Stomach (tissue), 4 donors: ENCODE results near the gene BRI3BP.

Experiments
- POLR2A ChIP-seq, 4 donors: fragments of 450-650 bp; IDR thresholded peaks; one replicate each; pipeline ENCODE4 v1.6.1; 2016; ENCODE audit warnings: antibody characterized with exemption in 4 of 4, control low read depth in 2 of 4, mild to moderate bottlenecking in 1 of 4, moderate library complexity in 1 of 4
- TF ChIP-seq, protein P1 (sequence below), 7 experiments: fragments of 450-650 bp in 4 of 7; fragments of 200-600 bp in 3 of 7; sonication (generic) in 3 of 7; IDR thresholded peaks; one replicate each; pipeline ENCODE4 v1.5.1; 2016 to 2019; ENCODE audit warnings: antibody characterized with exemption in 7 of 7, control low read depth in 2 of 7, mild to moderate bottlenecking in 1 of 7

DNA sequence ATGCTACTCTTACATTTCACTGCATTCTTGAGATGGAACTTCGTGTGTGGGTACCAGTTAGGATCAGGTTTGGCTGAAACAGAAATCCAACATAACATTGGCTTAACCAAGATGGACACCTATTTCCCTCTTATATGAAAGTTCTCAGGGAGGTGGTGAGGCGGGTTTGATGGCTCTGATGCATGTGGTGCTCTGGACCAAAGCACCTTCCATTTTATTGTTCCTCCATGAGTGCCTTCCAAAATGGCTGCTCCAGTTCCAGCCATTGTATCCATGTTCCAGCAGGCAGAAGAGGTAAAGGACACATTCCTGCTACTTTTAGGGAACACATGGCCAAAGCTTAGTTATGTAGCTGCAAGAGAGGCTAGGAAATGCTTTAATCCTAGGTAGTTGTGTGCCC lies 29.6 kb downstream of the BRI3BP start:
- TF ChIP-seq, protein P1, sequence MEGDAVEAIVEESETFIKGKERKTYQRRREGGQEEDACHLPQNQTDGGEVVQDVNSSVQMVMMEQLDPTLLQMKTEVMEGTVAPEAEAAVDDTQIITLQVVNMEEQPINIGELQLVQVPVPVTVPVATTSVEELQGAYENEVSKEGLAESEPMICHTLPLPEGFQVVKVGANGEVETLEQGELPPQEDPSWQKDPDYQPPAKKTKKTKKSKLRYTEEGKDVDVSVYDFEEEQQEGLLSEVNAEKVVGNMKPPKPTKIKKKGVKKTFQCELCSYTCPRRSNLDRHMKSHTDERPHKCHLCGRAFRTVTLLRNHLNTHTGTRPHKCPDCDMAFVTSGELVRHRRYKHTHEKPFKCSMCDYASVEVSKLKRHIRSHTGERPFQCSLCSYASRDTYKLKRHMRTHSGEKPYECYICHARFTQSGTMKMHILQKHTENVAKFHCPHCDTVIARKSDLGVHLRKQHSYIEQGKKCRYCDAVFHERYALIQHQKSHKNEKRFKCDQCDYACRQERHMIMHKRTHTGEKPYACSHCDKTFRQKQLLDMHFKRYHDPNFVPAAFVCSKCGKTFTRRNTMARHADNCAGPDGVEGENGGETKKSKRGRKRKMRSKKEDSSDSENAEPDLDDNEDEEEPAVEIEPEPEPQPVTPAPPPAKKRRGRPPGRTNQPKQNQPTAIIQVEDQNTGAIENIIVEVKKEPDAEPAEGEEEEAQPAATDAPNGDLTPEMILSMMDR (IDR thresholded peaks at IDR 0.05) = no peak
- no peak for TF ChIP-seq POLR2A (IDR thresholded peaks at IDR 0.05)
